H9 (cell line): ENCODE measurements around the gene CABCOCO1. TPM values are rescaled to one million over a fixed set of nuclear protein-coding genes. Genes with fewer than 3 reads are reported as not detected.

Experiments used
- DNase-seq: peaks from one replicate; pipeline ENCODE4 v3.0.0-alpha.2; 2017
- H2AFZ ChIP-seq: one replicate; pipeline ENCODE4 v1.6.1; 2013; ENCODE audit warnings: mild to moderate bottlenecking, low read length, control low read depth, moderate library complexity
- H2AK5ac ChIP-seq: 2 replicates; pipeline ENCODE4 v1.6.1; 2013; ENCODE audit warnings: low read length, control low read depth, mixed read lengths; ENCODE audit not compliant: insufficient read length
- H2BK120ac ChIP-seq: one replicate; pipeline ENCODE4 v1.6.1; 2013; ENCODE audit warnings: low read depth, mild to moderate bottlenecking, low read length, control low read depth, inconsistent platforms; ENCODE audit not compliant: poor library complexity, severe bottlenecking
- H2BK12ac ChIP-seq: 2 replicates; pipeline ENCODE4 v1.6.1; 2013; ENCODE audit warnings: low read length, control low read depth, mixed read lengths, low read depth; ENCODE audit not compliant: insufficient read length
- H2BK15ac ChIP-seq: 2 replicates; pipeline ENCODE4 v1.6.1; 2013; ENCODE audit warnings: low read depth, low read length, control low read depth
- H2BK20ac ChIP-seq: one replicate; pipeline ENCODE4 v1.6.1; 2013; ENCODE audit warnings: low read depth, mild to moderate bottlenecking, low read length, control low read depth, inconsistent platforms; ENCODE audit not compliant: poor library complexity, severe bottlenecking
- H2BK5ac ChIP-seq: 2 replicates; pipeline ENCODE4 v1.6.1; 2013; ENCODE audit warnings: low read length, control low read depth, mixed read lengths; ENCODE audit not compliant: insufficient read length
- H3K14ac ChIP-seq: 2 replicates; pipeline ENCODE4 v1.6.1; 2013; ENCODE audit warnings: low read length, control low read depth; ENCODE audit not compliant: insufficient read depth
- H3K18ac ChIP-seq: 2 replicates; pipeline ENCODE4 v1.6.1; 2013; ENCODE audit warnings: low read depth, mild to moderate bottlenecking, mixed read lengths, low read length, control low read depth; ENCODE audit not compliant: insufficient read length
- H3K23ac ChIP-seq: 2 replicates; pipeline ENCODE4 v1.6.1; 2013; ENCODE audit warnings: low read length, control low read depth, mixed read lengths, low read depth; ENCODE audit not compliant: insufficient read length
- H3K23me2 ChIP-seq: 2 replicates; pipeline ENCODE4 v1.6.1; 2013; ENCODE audit warnings: low read depth, mild to moderate bottlenecking, mixed read lengths, low read length, control low read depth; ENCODE audit not compliant: insufficient read length, poor library complexity, severe bottlenecking
- H3K27ac ChIP-seq: 2 replicates; pipeline ENCODE4 v1.5.1; 2013; ENCODE audit warnings: low read length, control low read depth, mixed read lengths, low read depth; ENCODE audit not compliant: insufficient read length
- H3K27me3 ChIP-seq: 2 replicates; pipeline ENCODE4 v1.6.1; 2013; ENCODE audit warnings: low read length, control low read depth, inconsistent platforms; ENCODE audit not compliant: insufficient read depth
- H3K4ac ChIP-seq: 2 replicates; pipeline ENCODE4 v1.6.1; 2013; ENCODE audit warnings: low read depth, mild to moderate bottlenecking, control low read depth, inconsistent platforms, low read length, moderate library complexity
- H3K4me1 ChIP-seq: 2 replicates; pipeline ENCODE4 v1.6.1; 2013; ENCODE audit warnings: low read length, control low read depth, inconsistent platforms; ENCODE audit not compliant: insufficient read depth
- H3K4me2 ChIP-seq: 2 replicates; pipeline ENCODE4 v1.6.1; 2013; ENCODE audit warnings: low read length, control low read depth, mixed read lengths; ENCODE audit not compliant: insufficient read length, insufficient read depth
- H3K56ac ChIP-seq: 2 replicates; pipeline ENCODE4 v1.6.1; 2013; ENCODE audit warnings: low read depth, mild to moderate bottlenecking, mixed read lengths, low read length, control low read depth; ENCODE audit not compliant: insufficient read length
- H3K79me1 ChIP-seq: 2 replicates; pipeline ENCODE4 v1.6.1; 2013; ENCODE audit warnings: low read depth, mild to moderate bottlenecking, moderate library complexity, low read length, control low read depth, inconsistent platforms; ENCODE audit not compliant: insufficient read depth, poor library complexity, severe bottlenecking
- H3K79me2 ChIP-seq: 2 replicates; pipeline ENCODE4 v1.6.1; 2013; ENCODE audit warnings: low read length, control low read depth, inconsistent platforms; ENCODE audit not compliant: insufficient read depth
- H3K9ac ChIP-seq: 2 replicates; pipeline ENCODE4 v1.6.1; 2013; ENCODE audit warnings: low read length, control low read depth, mixed read lengths; ENCODE audit not compliant: insufficient read length; ENCODE audit errors: extremely low read depth
- H3K9me3 ChIP-seq: one replicate; pipeline ENCODE4 v1.6.1; 2013; ENCODE audit warnings: low read depth, low read length, inconsistent platforms; ENCODE audit not compliant: control insufficient read depth
- H3T11ph ChIP-seq: one replicate; pipeline ENCODE4 v1.6.1; 2013; ENCODE audit warnings: mild to moderate bottlenecking, low read length, control low read depth, inconsistent platforms
- H4K20me1 ChIP-seq: one replicate; pipeline ENCODE4 v1.6.1; 2013; ENCODE audit not compliant: control insufficient read depth, insufficient read length, insufficient read depth
- H4K5ac ChIP-seq: 2 replicates; pipeline ENCODE4 v1.6.1; 2013; ENCODE audit warnings: low read depth, mild to moderate bottlenecking, mixed read lengths, low read length, control low read depth; ENCODE audit not compliant: insufficient read length
- H4K8ac ChIP-seq: replicated peaks from 2 replicates; pipeline ENCODE4 v1.6.1; 2013; ENCODE audit warnings: low read length, control low read depth, mixed read lengths, low read depth; ENCODE audit not compliant: insufficient read length
- H4K91ac ChIP-seq: 2 replicates; pipeline ENCODE4 v1.6.1; 2013; ENCODE audit warnings: low read depth, mild to moderate bottlenecking, moderate library complexity, mixed read lengths, low read length, control low read depth; ENCODE audit not compliant: insufficient read length
- H3K27ac Mint-ChIP-seq, 3 experiments: 2 replicates in 2 of 3; 3 replicates in 1 of 3; pipeline ENCODE4 v1.8.0; 2020 to 2021; ENCODE audit warnings: mixed read lengths in 3 of 3, mild to moderate bottlenecking in 1 of 3, moderate library complexity in 1 of 3
- H3K27me3 Mint-ChIP-seq: 2 replicates; pipeline ENCODE4 v1.8.0; 2021; ENCODE audit warnings: low read depth, mild to moderate bottlenecking, moderate library complexity, mixed read lengths
- H3K36me3 Mint-ChIP-seq, 3 experiments: 2 replicates in 2 of 3; 3 replicates in 1 of 3; pipeline ENCODE4 v1.8.0; 2020 to 2021; ENCODE audit warnings: low read depth in 3 of 3, mixed read lengths in 3 of 3; ENCODE audit not compliant: insufficient read depth in 1 of 3
- H3K4me1 Mint-ChIP-seq, 2 experiments: 2 replicates each; pipeline ENCODE4 v1.8.0; 2020; ENCODE audit warnings: mixed read lengths in 2 of 2
- H3K4me3 Mint-ChIP-seq, 2 experiments: 2 replicates in 1 of 2; 3 replicates in 1 of 2; pipeline ENCODE4 v1.8.0; 2020 to 2021; ENCODE audit warnings: mild to moderate bottlenecking in 2 of 2, mixed read lengths in 2 of 2, moderate library complexity in 1 of 2
- H3K9me3 Mint-ChIP-seq, 2 experiments: 2 replicates in 1 of 2; 3 replicates in 1 of 2; pipeline ENCODE4 v1.8.0; 2020; ENCODE audit warnings: mild to moderate bottlenecking in 2 of 2, mixed read lengths in 2 of 2, moderate library complexity in 1 of 2
- WGBS: extraction: QIAGEN DNeasy Blood & Tissue Kit; methylation state at CpG from one replicate; pipeline ENCODE4 v1.1.7; 2013; ENCODE audit warnings: missing lambda C conversion rate, low lambda C conversion rate, mixed read lengths; ENCODE audit not compliant: insufficient read length; ENCODE audit errors: extremely low coverage; 5-methylcytosine and 5-hydroxymethylcytosine counted together
- total RNA-seq: library from RNA; stranded (reverse); gene quantifications from 2 replicates; pipeline ENCODE4 v1.2.1, GENCODE V29; 2021
- TF ChIP-seq, protein P1 (sequence below): fragments of 200-600 bp; sonication (generic); conservative IDR thresholded peaks from 3 replicates; pipeline ENCODE4 v1.8.0; 2021; ENCODE audit warnings: antibody characterized with exemption, mild to moderate bottlenecking

Gene CABCOCO1
- total RNA-seq, 1 experiment from 2014 or later: not detected

GRCh38 chr10:61664985-61665384, 2.3 kb downstream of the CABCOCO1 start:
- H2BK15ac ChIP-seq: no peak overlapping the region
- no peak overlapping the region for H3K27ac ChIP-seq
- TF ChIP-seq, protein P1, sequence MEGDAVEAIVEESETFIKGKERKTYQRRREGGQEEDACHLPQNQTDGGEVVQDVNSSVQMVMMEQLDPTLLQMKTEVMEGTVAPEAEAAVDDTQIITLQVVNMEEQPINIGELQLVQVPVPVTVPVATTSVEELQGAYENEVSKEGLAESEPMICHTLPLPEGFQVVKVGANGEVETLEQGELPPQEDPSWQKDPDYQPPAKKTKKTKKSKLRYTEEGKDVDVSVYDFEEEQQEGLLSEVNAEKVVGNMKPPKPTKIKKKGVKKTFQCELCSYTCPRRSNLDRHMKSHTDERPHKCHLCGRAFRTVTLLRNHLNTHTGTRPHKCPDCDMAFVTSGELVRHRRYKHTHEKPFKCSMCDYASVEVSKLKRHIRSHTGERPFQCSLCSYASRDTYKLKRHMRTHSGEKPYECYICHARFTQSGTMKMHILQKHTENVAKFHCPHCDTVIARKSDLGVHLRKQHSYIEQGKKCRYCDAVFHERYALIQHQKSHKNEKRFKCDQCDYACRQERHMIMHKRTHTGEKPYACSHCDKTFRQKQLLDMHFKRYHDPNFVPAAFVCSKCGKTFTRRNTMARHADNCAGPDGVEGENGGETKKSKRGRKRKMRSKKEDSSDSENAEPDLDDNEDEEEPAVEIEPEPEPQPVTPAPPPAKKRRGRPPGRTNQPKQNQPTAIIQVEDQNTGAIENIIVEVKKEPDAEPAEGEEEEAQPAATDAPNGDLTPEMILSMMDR: no peak
- no peaks in the 10 kb centered on the region for H3K79me2 ChIP-seq
- no peak overlapping the region for H3T11ph ChIP-seq
- no peak overlapping the region for H4K5ac ChIP-seq
- no peak overlapping the region for H3K18ac ChIP-seq
- H2AK5ac ChIP-seq: no peak overlapping the region
- no peaks in the 10 kb centered on the region for H3K79me1 ChIP-seq
- no peak overlapping the region for H2BK5ac ChIP-seq
- H2AFZ ChIP-seq: no peak overlapping the region
- H3K9me3 ChIP-seq: no peaks in the 10 kb centered on the region
- H2BK120ac ChIP-seq: no peak overlapping the region
- no peak overlapping the region for H3K4ac ChIP-seq
- Mint-ChIP-seq H3K4me3 (no peak overlapping the region), H3K27ac (no peak overlapping the region), H3K27me3 (peaks cover 8% of the 10 kb centered on the region), H3K36me3 (no peaks in the 10 kb centered on the region), H3K4me1 (peaks cover 5% of the 10 kb centered on the region in 2 experiments; a peak in 2 of 4 replicates), H3K9me3 (no peaks in the 10 kb centered on the region)
- peaks cover 5% of the 10 kb centered on the region for H3K23me2 ChIP-seq
- no peak overlapping the region for H3K9ac ChIP-seq
- no peak for DNase-seq
- no peaks in the 10 kb centered on the region for H4K20me1 ChIP-seq
- H2BK12ac ChIP-seq: no peak overlapping the region
- H3K56ac ChIP-seq: no peak overlapping the region
- no peak overlapping the region for H4K91ac ChIP-seq
- no peaks in the 10 kb centered on the region for H3K27me3 ChIP-seq
- WGBS: no CpG with 5 or more reads among the region's 2 CpGs
- H3K4me1 ChIP-seq: no peaks in the 10 kb centered on the region
- no peak overlapping the region for H4K8ac ChIP-seq
- H2BK20ac ChIP-seq: no peak overlapping the region
- H3K4me2 ChIP-seq: no peak overlapping the region
- no peak overlapping the region for H3K23ac ChIP-seq
- H3K14ac ChIP-seq: no peak overlapping the region
